NOMO-1 treated with dmso at 0.1 percent for 144 hours (cell line): ENCODE measurements around the gene LDLRAD4.
"Not testable (repeated sequence)": the region's sequence is repeated elsewhere in the genome, so short reads cannot be mapped to it uniquely, and the experiment has no call there.

Experiments used
- DNase-seq: peaks from one replicate; lab custom pipeline; 2025; ENCODE audit not compliant: unreplicated experiment; lab: John Stamatoyannopoulos, UW

Gene LDLRAD4

DNA sequence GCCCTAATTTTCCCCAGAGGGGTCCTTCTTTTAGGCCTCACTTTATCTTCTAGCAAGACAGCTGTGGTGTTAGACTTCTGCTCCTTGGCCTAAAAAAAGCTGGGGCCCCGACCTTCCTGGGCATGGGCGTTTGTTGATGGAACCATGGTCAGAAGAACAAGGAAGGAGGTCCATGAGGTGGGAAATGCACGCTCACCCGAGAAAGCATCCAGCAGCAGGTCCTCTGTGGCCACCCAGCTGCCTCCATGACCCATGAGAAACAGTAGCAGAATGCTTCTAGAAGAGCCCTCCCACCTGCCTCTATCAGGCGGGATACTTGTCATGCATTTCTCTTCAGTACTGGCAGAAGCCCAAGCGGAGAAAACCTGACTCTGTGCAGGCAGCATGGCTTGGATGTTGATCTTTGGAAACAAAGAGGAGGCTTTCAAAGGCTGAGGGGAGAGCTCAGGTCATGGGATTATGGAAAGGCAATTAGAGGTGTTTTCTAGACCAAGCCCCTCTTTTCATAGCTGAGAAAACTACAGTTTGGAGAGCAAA lies 258.7 kb downstream of the LDLRAD4 start:
- DNase-seq = no peak

DNA sequence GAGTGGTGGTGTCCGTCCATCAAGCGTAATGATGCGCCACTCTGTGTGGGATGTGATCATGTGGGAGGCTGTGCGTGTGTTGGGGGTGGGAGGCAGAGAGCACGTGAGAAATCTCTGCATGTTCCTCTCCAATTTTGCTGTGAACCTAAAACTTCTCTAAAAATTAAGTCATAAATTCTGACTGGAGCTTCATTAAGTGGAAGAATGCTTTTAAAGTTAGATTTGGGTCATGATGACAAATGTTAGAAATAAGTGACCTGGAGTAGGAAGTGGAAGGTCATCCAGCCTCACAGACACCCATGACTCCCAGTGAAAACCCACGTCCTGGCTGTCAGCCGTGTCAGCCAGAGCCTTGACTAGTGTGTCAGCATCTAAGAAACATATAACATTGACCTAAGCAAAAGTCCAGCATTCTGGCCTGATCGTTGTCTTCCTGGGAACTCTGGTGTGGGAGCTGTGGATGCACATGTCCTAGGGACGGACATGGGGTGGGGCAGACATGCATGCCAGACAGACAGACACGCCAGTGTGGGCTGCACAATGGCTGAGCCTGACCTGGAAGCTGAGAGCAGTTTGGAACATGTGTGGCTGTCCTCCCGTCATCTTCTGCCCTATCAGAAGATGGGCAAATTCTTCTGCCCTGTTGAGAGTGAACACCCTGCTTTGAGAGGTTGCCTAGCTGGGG lies 262.2 kb downstream of the LDLRAD4 start:
- DNase-seq = no peak

DNA sequence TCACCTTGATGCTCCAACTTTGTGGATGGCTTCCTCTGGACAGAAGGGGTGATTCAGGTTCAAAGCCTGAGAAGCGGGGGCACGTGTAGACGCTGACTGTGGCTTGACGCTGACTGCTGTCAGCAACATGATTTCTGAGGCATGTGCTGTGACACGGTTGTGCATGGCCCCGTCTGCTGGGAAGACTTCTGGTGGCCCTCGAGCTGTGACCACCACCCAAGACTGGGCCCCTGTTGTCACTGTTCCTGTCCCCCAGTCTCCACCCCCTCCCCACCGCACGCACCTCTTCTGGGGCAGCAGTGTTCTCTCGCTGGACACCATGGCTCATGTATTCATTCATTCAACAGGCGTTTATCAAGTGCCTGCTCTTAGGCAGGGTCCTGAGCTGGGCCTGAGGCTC lies 262.8 kb downstream of the LDLRAD4 start:
- DNase-seq = no peak

DNA sequence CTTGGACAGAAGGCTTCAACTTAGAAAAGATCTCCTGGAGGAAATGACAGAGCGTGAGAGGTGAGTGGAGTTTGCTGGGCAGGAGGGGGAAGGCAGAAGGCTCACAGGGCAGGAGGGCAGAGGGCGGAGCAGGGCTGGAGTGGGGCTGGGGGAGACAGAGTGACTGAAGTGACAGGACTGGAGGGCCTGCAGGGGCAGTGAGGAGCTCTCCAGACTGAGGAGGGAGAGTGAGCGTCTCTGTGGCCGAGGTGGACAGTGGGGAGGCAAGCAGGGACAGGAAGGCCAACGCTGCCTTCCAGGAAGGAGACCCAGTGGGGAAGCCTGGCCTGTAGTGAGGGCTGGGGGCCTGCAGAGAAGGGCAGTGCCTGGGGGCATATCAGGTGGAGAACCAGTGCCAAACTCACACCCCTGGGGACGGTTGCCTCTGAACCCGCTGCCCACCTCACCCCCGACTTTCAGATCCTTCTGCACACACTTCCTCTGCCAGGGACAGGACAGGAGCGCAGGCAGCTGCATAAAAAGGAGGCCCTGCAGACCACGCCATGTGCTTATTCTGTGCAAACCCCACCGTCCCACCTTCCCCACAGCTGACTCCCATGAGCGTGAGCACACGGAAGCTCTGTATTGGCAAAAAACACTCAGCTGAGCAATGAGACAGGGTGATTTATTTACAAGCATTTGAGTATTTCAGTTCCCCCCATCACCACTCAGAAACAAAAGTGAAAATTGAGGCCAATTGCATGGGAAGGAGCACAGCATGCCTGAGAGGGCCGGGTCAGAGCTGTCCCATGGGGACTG lies 263.5 kb downstream of the LDLRAD4 start:
- DNase-seq = no peak

DNA sequence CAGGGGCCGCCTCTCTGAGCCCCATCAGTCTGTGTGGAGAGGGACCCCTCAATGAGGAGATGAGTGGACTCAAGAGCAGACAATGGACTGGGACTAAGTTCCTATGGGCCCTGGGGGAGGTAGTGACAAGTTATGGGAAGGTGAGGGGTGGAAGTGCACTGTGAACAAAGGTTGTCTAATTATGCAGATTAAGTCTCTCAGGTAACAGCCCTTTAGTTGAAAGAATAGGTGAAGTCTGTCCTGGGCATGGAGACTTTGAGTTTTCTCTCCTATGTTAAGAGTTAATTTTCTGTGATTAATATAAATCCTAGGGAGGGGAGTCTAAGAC lies 264.0 kb downstream of the LDLRAD4 start:
- no peak for DNase-seq

DNA sequence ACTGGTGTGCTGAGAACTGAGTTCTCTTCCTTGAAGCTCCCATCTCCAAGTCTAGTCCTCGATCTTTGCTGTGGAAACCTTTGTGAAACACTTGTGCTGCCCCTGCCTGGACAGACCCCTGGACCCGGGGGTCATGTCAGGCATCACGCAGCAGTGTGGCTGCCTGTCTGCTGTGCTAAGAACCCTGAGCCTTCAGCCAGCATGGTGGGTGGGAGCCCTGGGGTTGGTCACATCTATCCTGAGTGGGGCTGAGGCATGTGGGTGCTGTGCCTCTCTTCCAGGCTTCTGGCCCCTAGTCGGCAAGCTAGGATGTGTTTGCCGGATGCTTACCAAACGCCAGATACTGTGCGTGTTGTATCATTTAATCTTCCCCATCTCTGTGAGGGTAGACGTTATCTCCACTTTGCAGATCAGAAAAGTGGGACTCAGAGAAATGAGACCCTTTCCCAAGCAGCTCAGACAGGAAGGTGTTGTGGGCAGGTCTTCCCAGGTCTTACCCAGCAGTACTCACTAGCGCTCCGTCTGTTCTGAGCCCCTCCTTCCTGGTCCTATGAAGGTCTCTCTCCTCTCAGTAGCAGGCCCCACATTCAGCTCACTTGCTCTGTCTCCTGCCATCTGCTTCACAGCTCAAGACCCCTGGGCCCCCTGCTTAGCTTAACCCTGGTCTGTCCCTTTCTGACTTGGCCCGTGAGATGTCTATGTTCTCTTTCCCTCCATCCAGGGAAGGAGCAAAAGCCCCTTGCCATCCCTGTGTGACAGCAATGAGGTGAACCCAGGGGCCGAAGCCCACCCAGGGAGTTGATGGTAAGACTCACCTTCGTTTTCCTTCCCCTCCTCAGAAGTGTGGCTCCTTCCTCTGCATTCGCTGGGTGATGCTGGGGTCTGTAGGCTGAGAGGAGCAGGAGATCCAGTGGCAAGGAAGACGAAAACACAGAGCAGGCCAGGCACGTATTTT lies 265.0 kb downstream of the LDLRAD4 start:
- DNase-seq = no peak

DNA sequence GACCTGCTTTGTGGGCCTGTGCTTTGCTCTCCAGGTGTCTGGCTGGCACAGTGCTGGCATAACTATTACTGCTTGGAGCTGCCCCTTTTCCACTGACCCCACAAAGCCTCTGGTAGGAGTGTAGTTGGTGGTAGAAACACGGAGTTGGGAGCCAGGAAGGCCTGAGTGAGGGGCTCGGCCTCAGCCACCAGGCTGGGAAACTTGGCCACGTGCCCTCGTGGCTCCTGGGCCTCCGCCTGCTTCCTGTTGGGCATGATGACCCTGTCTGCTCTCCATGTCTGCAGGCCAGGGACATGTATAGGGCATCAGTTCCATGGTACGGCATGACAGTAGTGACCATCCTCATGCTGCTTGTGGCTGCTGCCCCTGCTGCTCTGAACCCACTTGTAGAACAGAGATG lies 266.6 kb downstream of the LDLRAD4 start:
- no peak for DNase-seq

DNA sequence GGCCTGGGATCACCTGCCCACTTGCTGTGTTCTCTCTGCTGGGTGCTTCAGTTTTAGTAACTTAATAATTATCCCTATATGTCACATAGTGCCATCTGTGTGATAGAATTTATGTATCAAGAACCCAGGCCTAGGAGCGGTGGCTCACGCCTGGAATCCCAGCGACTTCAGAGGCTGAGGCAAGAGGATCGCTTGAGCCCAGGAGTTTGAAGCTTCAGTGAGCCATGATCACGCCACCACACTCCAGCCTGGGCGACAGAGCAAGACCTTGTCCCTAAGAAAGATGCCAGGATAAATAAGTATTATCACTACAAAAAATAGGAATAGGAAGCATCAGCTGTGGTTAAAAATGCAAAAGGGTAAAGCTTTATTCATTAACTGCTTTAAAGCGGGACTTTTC lies 267.0 kb downstream of the LDLRAD4 start:
- no peak for DNase-seq

DNA sequence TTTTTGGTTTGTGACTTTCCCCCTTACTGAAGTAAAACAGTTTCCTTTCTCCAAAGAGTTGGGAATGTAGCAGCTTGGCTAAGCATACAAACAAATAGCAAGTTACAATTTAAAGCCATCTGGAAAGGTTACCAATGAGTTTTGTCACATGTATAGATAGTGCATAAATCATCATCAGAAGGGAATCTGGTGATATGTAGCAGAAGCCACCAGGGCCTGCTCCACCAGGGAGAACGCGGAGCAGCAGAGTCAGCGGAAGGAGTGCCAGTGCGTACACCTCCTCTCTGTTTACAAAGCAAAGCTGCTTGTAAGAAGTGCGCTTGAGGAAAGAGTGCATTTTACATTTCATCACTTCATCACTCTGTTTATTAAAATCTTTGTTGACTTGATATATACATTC lies 267.7 kb downstream of the LDLRAD4 start:
- no peak for DNase-seq

DNA sequence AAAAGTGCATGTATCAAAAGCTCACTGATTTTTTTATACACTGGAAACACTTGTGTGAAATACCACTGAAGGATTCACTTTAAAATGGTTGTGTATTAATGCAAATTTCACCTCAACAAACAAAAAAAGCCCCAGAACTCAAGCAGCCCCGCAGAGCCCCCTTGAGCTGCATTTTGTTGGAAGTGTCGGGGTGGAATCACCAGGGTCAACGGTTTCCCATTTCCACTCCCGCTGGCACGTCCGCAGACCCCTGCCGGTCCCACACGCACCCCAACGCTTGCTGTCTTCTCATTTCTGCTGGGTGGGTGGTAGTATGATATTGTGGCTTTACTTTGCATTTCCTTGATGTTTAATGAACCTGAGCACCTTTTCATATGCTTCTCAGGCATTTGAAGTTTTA lies 268.1 kb downstream of the LDLRAD4 start:
- DNase-seq = no peak

DNA sequence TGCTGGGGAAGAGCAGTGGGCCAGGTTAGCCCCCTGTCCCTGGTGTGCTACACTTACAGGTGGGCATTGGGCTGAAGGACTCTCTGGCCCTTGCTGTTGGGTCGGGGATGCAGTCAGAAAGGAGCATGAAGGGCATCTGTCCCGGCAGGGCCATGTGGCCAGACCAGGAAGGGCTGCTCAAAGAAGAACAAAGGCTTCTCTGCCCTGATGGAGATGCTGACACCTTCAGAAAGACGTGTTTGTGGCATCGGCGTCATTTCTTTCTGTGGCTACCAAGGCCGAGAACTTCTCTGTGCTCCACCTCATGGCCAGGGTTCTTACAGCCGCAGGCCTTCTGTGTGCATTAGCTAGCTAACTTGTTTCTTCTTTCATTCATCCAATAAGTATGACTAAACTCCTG lies 268.7 kb downstream of the LDLRAD4 start:
- no peak for DNase-seq

DNA sequence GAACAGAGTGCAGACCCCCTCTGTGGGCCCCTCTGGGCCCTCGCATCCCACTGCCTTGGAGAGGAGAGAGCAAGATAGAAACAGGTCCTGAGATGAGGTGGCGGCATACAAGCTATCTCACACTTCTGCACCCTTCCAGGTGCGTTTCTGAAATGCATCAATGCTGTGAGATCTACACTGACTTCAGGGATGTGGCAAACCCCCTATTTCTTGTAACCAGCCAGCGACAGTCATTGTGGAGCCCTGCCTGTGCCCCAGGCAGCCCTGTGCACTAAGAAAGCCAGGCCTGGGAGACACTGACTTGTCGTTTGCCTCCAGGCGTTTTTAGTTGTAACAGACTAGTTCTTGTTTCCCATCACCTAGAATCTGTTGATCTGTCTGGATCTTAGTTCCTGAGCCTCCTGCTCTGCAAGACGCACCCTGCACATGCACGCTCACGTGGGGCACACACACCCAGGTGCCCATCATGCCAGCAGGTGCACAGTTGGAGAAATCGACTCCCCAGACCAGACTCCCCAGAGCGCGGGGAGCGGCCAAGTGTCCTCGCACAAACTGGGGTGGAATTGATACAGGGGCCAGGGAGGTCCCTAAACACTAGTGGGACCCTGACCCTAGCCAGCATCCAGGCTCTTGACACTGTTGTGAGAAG lies 269.8 kb downstream of the LDLRAD4 start:
- no peak for DNase-seq

DNA sequence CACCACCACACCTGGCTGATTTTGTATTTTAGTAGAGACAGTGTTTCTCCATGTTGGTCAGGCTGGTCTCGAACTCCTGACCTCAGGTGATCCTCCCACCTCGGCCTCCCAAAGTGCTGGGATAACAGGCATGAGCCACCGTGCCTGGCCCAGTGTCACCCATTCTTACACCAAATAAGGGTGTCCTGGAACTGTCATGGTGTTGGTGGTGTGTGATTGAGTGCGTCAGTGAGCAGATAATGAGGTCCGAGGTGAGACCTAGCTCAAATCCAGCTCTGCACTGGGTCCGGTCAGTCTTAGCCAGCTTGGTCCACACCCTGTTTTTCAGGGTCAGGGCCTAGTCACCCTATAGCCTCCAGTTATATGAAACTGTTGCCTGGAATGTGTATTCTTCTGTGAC lies 270.7 kb downstream of the LDLRAD4 start:
- DNase-seq = not testable (repeated sequence)

DNA sequence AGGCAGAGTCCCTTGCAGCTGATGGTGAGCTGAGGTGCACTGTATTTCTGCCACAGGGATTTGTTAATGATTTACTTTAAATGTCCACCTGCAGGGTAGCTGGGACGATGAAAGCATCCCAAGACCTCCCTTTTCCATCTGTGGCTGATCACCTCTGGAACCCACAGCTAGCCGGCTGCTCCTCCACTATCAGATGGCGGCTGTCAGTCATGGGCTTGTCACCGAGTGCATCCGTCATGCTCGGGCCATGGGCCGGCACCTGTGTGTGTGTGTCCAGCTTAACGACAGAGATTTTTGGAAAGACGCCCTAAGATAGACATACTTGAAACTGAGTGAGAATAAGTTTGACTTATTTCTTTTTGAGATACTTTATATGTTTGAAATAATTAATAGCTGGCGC lies 272.6 kb downstream of the LDLRAD4 start:
- DNase-seq = no peak

DNA sequence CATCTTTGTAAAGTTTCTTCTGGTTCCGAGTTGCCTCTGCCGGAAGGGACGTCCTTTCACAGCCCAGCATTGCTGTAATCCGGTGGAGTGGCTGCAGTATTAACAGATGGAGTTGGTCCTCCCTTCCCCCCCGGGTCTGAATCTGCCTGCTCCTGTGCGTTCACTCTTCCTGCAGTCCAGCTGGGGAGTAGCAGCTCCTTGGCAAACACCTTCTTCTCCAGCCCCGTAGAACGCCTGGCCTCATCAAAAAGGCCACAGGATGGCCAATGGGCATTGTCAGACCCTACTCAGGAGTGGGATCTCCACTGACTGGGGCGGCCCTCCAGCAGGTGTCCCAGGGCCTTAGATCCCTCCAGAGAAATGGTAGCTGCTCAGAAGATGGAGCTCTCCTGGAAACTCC lies 273.8 kb downstream of the LDLRAD4 start:
- DNase-seq = no peak

DNA sequence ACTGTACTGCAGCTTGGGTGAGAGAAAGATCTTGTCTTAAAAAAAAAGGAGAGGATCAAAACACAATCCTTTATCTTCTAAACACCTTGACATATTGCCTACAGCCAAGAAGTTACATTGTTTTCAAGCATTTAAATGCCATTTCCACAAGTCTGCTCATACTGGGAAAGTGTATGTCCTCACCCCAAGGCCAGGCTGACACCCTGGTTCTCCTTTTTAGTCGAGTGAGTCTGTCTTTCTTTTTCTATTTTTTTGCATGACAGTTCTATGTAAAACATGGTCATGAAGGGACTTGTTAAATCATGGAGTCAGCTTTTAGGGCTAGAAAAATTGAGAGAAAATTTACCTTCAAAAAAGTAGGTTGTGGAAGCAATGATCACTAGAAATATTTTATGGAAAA lies 274.5 kb downstream of the LDLRAD4 start:
- DNase-seq = no peak

DNA sequence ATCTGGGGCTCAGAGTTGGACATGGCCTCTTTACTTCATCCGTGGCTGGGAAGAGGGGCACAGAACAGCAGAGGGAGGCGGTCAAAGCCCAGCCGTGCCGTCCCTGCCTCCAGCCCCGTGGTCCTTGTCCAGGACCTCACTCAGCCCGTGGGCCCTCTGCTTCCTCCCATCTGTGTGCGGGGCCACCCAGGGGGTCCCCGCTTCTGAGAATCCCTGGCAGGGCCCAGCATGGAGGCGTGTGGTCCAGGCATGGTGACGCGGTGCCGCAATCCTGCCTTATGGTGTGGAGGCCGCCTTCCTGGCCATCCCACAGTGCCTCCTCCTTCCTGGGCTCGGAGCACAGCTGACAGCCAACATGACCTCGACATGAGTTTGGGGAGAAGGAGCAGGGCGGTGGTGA lies 275.2 kb downstream of the LDLRAD4 start:
- no peak for DNase-seq

DNA sequence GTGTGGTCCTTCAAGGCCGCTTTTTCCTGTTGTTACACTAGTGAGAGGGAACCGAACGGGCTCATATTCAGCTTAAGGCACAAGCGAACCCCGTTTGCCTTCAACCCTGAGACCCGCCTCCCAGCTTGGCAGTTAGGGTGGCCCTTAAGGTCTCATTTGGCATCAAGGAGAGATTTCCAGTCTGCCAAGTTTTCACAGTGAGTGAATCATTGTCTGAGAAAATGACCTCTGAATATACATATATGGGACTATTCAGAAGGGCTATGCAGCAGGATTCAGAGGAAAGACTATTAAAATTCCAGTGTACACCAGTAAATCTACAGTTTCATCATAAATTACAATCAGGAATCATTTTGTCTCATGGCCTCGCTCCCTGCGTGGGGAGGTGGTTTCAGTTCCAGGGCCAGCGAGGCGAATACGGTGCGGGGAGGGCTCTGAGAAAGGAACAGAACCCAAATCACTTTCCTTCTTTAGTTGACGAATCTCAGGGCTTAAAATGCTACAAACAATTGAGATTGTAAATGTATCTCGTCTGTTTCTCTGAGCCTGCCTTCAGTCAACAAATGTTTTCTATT lies 276.4 kb downstream of the LDLRAD4 start:
- DNase-seq = no peak

DNA sequence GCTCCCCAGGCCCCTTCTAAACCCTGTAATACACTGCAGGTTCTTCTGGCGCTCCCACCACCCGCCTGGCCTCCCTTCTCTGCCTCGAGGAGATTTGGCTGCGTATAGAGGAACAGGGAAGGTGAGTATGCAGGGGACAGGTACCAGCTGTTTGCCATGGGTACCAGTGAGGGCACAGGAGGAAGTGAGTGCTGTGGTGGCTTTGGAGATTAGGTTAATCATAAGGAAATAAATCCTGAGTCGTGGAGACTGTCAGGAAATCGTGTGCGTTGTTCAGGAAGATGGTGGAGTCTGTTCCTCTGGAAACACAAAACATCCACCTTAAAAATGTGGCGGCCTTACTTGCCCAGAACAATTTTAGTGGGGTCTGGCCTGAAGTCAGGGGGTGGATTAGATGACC lies 277.4 kb downstream of the LDLRAD4 start:
- no peak for DNase-seq

DNA sequence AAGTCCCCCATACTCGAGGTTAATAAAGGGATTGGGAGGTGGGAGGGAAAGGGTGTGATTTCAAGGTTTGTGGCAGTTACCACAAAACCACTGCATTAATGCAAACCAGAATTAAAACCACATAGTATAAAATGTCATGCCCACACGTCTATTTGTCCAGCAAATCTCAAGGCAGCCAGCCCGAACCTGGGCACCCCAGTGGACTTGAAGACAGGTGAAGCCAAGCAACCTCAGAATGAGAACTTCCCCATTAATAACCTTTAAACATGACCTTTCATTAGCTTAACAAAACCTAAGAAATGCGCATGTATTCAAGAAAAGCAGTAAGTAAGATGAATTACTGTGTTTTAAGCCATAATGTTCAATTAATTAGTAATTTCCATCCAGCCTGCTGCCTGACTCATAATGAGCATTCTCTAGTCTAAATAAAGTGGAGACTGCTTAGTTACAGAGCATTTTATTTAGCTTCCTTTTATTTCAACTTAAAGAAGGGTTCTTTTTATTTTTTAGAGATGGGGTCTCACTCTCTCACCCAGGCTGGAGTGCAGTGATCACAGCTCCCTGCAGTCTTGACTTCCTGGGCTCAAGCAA lies 278.2 kb downstream of the LDLRAD4 start:
- no peak for DNase-seq
